Nephron progenitor cell (in vitro differentiated cells): ENCODE measurements around the gene CCL24.

ENCODE experiments used
- DNase-seq: peaks from one replicate; pipeline ENCODE4 v3.0.0; 2021
- H3K27ac Mint-ChIP-seq: 2 replicates; pipeline ENCODE4 v1.8.0; 2021; ENCODE audit warnings: mild to moderate bottlenecking, moderate library complexity, mixed read lengths
- H3K27me3 Mint-ChIP-seq: 2 replicates; pipeline ENCODE4 v1.8.0; 2021; ENCODE audit warnings: mild to moderate bottlenecking, low read depth, mixed read lengths; ENCODE audit not compliant: poor library complexity
- H3K36me3 Mint-ChIP-seq: 2 replicates; pipeline ENCODE4 v1.8.0; 2021; ENCODE audit warnings: low read depth, mixed read lengths
- H3K4me1 Mint-ChIP-seq: 2 replicates; pipeline ENCODE4 v1.8.0; 2021; ENCODE audit warnings: mixed read lengths
- H3K4me3 Mint-ChIP-seq: 2 replicates; pipeline ENCODE4 v1.8.0; 2021; ENCODE audit warnings: mild to moderate bottlenecking, moderate library complexity, mixed read lengths
- H3K9me3 Mint-ChIP-seq: 2 replicates; pipeline ENCODE4 v1.8.0; 2021; ENCODE audit warnings: mild to moderate bottlenecking, moderate library complexity, mixed read lengths
- TF ChIP-seq, protein P1 (sequence below): fragments of 200-600 bp; sonication (generic); IDR thresholded peaks from 2 replicates; pipeline ENCODE4 v1.5.0; 2021; ENCODE audit warnings: antibody characterized with exemption

CCL24 gene

DNA sequence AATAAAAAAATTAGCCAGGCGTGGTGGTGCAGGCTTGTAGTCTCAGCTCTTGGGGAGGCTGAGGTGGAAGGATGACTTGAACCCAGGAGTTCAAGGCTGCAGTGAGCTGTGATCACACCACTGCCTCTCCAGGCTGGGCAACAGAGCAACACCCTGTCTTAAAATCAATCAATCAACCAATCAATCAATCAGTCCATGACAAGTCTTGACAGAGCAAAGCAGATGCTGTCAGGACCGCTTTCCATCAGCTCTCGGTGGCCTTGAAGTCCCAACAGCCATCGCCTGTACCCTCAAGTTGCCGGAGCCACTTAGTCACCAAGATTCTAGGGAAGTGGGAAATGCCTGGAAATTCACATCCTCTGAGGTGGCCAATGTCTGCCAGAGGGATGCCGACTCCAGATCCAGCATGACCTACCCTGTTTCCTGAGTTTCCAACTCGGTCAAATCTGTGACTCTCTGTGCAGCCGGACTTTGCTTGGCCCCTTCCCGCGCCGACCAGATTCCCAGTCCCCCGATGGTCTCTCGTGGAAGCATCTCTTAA is 871 bp upstream of the CCL24 start:
- no peaks in the 10 kb centered on the region for H3K9me3 Mint-ChIP-seq
- TF ChIP-seq, protein P1, sequence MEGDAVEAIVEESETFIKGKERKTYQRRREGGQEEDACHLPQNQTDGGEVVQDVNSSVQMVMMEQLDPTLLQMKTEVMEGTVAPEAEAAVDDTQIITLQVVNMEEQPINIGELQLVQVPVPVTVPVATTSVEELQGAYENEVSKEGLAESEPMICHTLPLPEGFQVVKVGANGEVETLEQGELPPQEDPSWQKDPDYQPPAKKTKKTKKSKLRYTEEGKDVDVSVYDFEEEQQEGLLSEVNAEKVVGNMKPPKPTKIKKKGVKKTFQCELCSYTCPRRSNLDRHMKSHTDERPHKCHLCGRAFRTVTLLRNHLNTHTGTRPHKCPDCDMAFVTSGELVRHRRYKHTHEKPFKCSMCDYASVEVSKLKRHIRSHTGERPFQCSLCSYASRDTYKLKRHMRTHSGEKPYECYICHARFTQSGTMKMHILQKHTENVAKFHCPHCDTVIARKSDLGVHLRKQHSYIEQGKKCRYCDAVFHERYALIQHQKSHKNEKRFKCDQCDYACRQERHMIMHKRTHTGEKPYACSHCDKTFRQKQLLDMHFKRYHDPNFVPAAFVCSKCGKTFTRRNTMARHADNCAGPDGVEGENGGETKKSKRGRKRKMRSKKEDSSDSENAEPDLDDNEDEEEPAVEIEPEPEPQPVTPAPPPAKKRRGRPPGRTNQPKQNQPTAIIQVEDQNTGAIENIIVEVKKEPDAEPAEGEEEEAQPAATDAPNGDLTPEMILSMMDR = no peak
- H3K27me3 Mint-ChIP-seq = peaks cover 12% of the 10 kb centered on the region
- no peak overlapping the region for H3K27ac Mint-ChIP-seq
- H3K36me3 Mint-ChIP-seq = no peaks in the 10 kb centered on the region
- H3K4me1 Mint-ChIP-seq = no peaks in the 10 kb centered on the region
- no peak overlapping the region for H3K4me3 Mint-ChIP-seq
- DNase-seq = no peak

GRCh38 chr7:75813084-75813483 is 522 bp downstream of the CCL24 start:
- H3K4me3 Mint-ChIP-seq = no peak overlapping the region
- TF ChIP-seq, protein P1 = no peak
- H3K36me3 Mint-ChIP-seq = no peaks in the 10 kb centered on the region
- H3K27me3 Mint-ChIP-seq = peaks cover 12% of the 10 kb centered on the region
- no peak for DNase-seq
- no peaks in the 10 kb centered on the region for H3K4me1 Mint-ChIP-seq
- H3K9me3 Mint-ChIP-seq = peaks cover 3% of the 10 kb centered on the region
- no peak overlapping the region for H3K27ac Mint-ChIP-seq

DNA sequence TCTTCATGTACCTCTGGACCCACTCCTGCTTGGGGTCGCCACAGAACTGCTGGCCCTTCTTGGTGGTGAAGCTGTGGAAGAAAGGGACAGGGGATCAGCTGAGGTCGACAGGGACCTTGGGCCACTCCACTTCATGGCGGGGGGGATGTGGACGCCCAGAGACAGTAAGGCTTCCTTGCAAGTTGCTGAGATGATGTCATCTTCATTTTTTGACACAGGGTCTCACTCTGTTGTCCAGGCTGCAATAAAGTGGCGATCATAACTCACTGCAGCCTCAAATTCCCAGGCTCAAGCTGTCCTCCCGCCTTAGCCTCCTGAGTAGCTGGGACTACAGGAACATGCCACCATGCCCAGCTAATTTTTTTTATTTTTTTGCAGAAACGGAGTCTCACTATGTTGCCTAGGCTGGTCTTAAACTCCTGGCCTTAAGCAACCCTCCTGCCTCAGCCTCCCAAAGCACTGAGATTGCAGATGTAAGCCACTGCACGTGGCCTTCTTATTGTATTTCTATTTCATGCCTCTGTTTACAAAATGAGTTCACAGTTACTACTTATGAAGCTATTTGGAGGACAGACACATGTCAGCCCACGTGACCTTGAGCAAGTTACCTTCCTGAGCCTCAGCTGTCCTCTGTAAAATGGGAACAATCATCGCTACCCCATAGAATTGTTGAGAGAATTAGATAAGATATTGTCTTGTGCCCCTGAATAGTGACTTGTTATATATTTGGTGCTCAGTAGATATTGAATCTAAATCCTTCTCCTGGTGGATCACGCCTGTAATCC is 1.5 kb downstream of the CCL24 start:
- no peak for DNase-seq
- H3K27me3 Mint-ChIP-seq = peaks cover 12% of the 10 kb centered on the region
- peaks cover 13% of the 10 kb centered on the region for H3K9me3 Mint-ChIP-seq
- no peak overlapping the region for H3K4me3 Mint-ChIP-seq
- H3K4me1 Mint-ChIP-seq = no peaks in the 10 kb centered on the region
- TF ChIP-seq, protein P1 = no peak
- H3K27ac Mint-ChIP-seq = no peak overlapping the region
- no peaks in the 10 kb centered on the region for H3K36me3 Mint-ChIP-seq

DNA sequence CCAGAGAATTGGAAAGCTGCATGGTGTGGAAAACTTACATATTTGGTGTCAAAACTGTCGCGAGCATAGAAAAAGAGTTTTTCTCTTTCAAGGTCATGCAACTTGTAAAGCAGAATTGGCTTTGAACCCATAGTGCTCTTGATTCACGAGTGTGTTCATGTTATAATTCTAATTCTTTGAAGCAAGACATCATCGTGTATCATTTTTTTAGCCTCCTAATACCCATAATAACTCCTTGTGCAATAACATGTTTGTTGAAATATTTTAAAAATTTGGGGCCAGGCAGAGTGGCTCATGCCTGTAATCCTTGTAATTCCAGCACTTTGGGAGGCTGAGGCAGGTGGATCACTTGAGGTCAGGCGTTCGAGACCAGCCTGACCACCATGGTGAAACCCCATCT is 4.2 kb downstream of the CCL24 start:
- TF ChIP-seq, protein P1 = no peak
- Mint-ChIP-seq H3K27ac (no peak overlapping the region), H3K9me3 (peaks cover 24% of the 10 kb centered on the region), H3K27me3 (peaks cover 5% of the 10 kb centered on the region), H3K36me3 (peaks cover 6% of the 10 kb centered on the region), H3K4me3 (no peak overlapping the region), H3K4me1 (no peaks in the 10 kb centered on the region)
- no peak for DNase-seq

- peaks cover 5% of the 10 kb centered on the region for H3K27me3 Mint-ChIP-seq
- no peak overlapping the region for H3K4me3 Mint-ChIP-seq
- peaks cover 24% of the 10 kb centered on the region for H3K9me3 Mint-ChIP-seq
- no peak overlapping the region for H3K27ac Mint-ChIP-seq
- H3K36me3 Mint-ChIP-seq = peaks cover 6% of the 10 kb centered on the region
- DNase-seq = no peak
- no peaks in the 10 kb centered on the region for H3K4me1 Mint-ChIP-seq
- TF ChIP-seq, protein P1 = no peak
Observed at GRCh38 chr7:75808106-75808505, 5.5 kb downstream of the CCL24 start.

DNA sequence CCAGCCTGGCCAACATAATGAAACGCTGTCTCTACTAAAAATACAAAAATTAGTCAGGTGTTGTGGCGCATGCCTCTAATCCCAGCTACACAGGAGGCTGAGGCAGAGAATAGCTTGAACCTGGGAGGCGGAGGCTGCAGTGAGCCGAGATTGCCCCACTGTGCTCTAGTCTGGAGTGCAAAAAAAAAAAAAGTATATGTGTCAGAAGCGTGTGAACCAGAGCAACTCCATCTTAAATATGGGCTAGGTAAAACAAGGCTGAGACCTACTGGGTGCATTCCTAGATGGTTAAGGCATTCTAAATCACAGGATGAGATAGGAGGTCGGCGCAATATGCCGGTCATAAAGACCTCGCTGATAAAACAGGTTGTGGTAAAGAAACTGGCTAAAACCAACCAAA is 6.2 kb downstream of the CCL24 start:
- Mint-ChIP-seq H3K27ac (no peak overlapping the region), H3K36me3 (peaks cover 6% of the 10 kb centered on the region), H3K4me1 (no peaks in the 10 kb centered on the region), H3K9me3 (peaks cover 24% of the 10 kb centered on the region), H3K4me3 (no peak overlapping the region), H3K27me3 (peaks cover 5% of the 10 kb centered on the region)
- TF ChIP-seq, protein P1 = no peak
- DNase-seq = no peak
